T-helper 2 cell treated with Interferon-gamma antibody and Interleukin-4, amounts not matched to agents 5 μg/mL and 100 μg/mL, for 36 hours (primary cell): ENCODE data around the gene CDH11.

Experiments used
- DNase-seq: peaks from one replicate; pipeline ENCODE4 v3.0.0; 2021; ENCODE audit warnings: low spot score
- H3K27ac Mint-ChIP-seq: one replicate; pipeline ENCODE4 v1.8.0; 2021; ENCODE audit warnings: mild to moderate bottlenecking, mixed read lengths
- H3K27me3 Mint-ChIP-seq: one replicate; pipeline ENCODE4 v1.8.0; 2021; ENCODE audit warnings: low read depth, mixed read lengths
- H3K36me3 Mint-ChIP-seq: one replicate; pipeline ENCODE4 v1.8.0; 2021; ENCODE audit warnings: low read depth, mixed read lengths
- H3K4me1 Mint-ChIP-seq: one replicate; pipeline ENCODE4 v1.8.0; 2021; ENCODE audit warnings: low read depth, mixed read lengths
- H3K4me3 Mint-ChIP-seq: one replicate; pipeline ENCODE4 v1.8.0; 2022; ENCODE audit warnings: mild to moderate bottlenecking, moderate library complexity, mixed read lengths
- H3K9me3 Mint-ChIP-seq: one replicate; pipeline ENCODE4 v1.8.0; 2021; ENCODE audit warnings: mixed read lengths

Gene CDH11

GRCh38 chr16:65102326-65102725, 19.5 kb downstream of the CDH11 start:
- Mint-ChIP-seq H3K9me3 (peaks cover 4% of the 10 kb centered on the region), H3K27me3 (no peaks in the 10 kb centered on the region), H3K4me3 (no peak overlapping the region), H3K4me1 (no peaks in the 10 kb centered on the region), H3K36me3 (no peaks in the 10 kb centered on the region), H3K27ac (no peak overlapping the region)
- no peak for DNase-seq

- H3K36me3 Mint-ChIP-seq: no peaks in the 10 kb centered on the region
- no peak for DNase-seq
- no peak overlapping the region for H3K27ac Mint-ChIP-seq
- no peaks in the 10 kb centered on the region for H3K4me1 Mint-ChIP-seq
- no peaks in the 10 kb centered on the region for H3K27me3 Mint-ChIP-seq
- H3K9me3 Mint-ChIP-seq: peaks cover 4% of the 10 kb centered on the region
- H3K4me3 Mint-ChIP-seq: no peak overlapping the region
Measured at GRCh38 chr16:65101009-65101408, 20.9 kb downstream of the CDH11 start.

- Mint-ChIP-seq H3K4me3 (no peak overlapping the region), H3K9me3 (peaks cover 4% of the 10 kb centered on the region), H3K27me3 (no peaks in the 10 kb centered on the region), H3K27ac (no peak overlapping the region), H3K4me1 (no peaks in the 10 kb centered on the region), H3K36me3 (no peaks in the 10 kb centered on the region)
- DNase-seq: no peak
Measured at GRCh38 chr16:65099607-65100006, 22.3 kb downstream of the CDH11 start.

- DNase-seq: no peak
- peaks cover 4% of the 10 kb centered on the region for H3K9me3 Mint-ChIP-seq
- H3K36me3 Mint-ChIP-seq: no peaks in the 10 kb centered on the region
- H3K4me1 Mint-ChIP-seq: no peaks in the 10 kb centered on the region
- no peak overlapping the region for H3K4me3 Mint-ChIP-seq
- no peaks in the 10 kb centered on the region for H3K27me3 Mint-ChIP-seq
- H3K27ac Mint-ChIP-seq: no peak overlapping the region
Measured at GRCh38 chr16:65098916-65099315, 22.9 kb downstream of the CDH11 start.

- no peak overlapping the region for H3K27ac Mint-ChIP-seq
- no peak for DNase-seq
- H3K9me3 Mint-ChIP-seq: peaks cover 4% of the 10 kb centered on the region
- no peaks in the 10 kb centered on the region for H3K36me3 Mint-ChIP-seq
- H3K4me1 Mint-ChIP-seq: no peaks in the 10 kb centered on the region
- H3K4me3 Mint-ChIP-seq: no peak overlapping the region
- no peaks in the 10 kb centered on the region for H3K27me3 Mint-ChIP-seq
Measured at GRCh38 chr16:65097296-65097695, 24.6 kb downstream of the CDH11 start.

GRCh38 chr16:65095906-65096305, 26.0 kb downstream of the CDH11 start:
- no peak overlapping the region for H3K27ac Mint-ChIP-seq
- H3K9me3 Mint-ChIP-seq: peaks cover 4% of the 10 kb centered on the region
- DNase-seq: no peak
- no peak overlapping the region for H3K4me3 Mint-ChIP-seq
- no peaks in the 10 kb centered on the region for H3K4me1 Mint-ChIP-seq
- H3K36me3 Mint-ChIP-seq: no peaks in the 10 kb centered on the region
- H3K27me3 Mint-ChIP-seq: no peaks in the 10 kb centered on the region

- Mint-ChIP-seq H3K4me3 (no peak overlapping the region), H3K27me3 (no peaks in the 10 kb centered on the region), H3K27ac (no peak overlapping the region), H3K4me1 (no peaks in the 10 kb centered on the region), H3K9me3 (peaks cover 4% of the 10 kb centered on the region), H3K36me3 (no peaks in the 10 kb centered on the region)
- no peak for DNase-seq
Measured at GRCh38 chr16:65095090-65095728, 26.7 kb downstream of the CDH11 start.

- no peaks in the 10 kb centered on the region for H3K9me3 Mint-ChIP-seq
- H3K4me1 Mint-ChIP-seq: no peaks in the 10 kb centered on the region
- H3K27ac Mint-ChIP-seq: no peak overlapping the region
Measured at GRCh38 chr16:65094009-65094408, 27.9 kb downstream of the CDH11 start.

GRCh38 chr16:65083164-65083857, 38.6 kb downstream of the CDH11 start:
- Mint-ChIP-seq H3K9me3 (no peaks in the 10 kb centered on the region), H3K4me1 (no peaks in the 10 kb centered on the region), H3K27me3 (no peaks in the 10 kb centered on the region), H3K27ac (no peak overlapping the region), H3K36me3 (no peaks in the 10 kb centered on the region), H3K4me3 (no peak overlapping the region)
- no peak for DNase-seq

More at GRCh38 chr16:65094009-65094408, 27.9 kb downstream of the CDH11 start:
- Mint-ChIP-seq H3K36me3 (no peaks in the 10 kb centered on the region), H3K27me3 (no peaks in the 10 kb centered on the region), H3K4me3 (no peak overlapping the region)
- DNase-seq: no peak

- Mint-ChIP-seq H3K9me3 (peaks cover 5% of the 10 kb centered on the region), H3K36me3 (no peaks in the 10 kb centered on the region), H3K27ac (no peak overlapping the region), H3K27me3 (no peaks in the 10 kb centered on the region), H3K4me3 (no peak overlapping the region), H3K4me1 (no peaks in the 10 kb centered on the region)
- no peak for DNase-seq
Measured at GRCh38 chr16:65079549-65079948, 42.3 kb downstream of the CDH11 start.

GRCh38 chr16:65077181-65077580, 44.7 kb downstream of the CDH11 start:
- H3K27ac Mint-ChIP-seq: no peak overlapping the region
- H3K4me3 Mint-ChIP-seq: no peak overlapping the region
- H3K4me1 Mint-ChIP-seq: no peaks in the 10 kb centered on the region
- H3K36me3 Mint-ChIP-seq: no peaks in the 10 kb centered on the region
- H3K27me3 Mint-ChIP-seq: no peaks in the 10 kb centered on the region
- H3K9me3 Mint-ChIP-seq: peaks cover 8% of the 10 kb centered on the region
- DNase-seq: no peak

GRCh38 chr16:65075877-65076276, 46.0 kb downstream of the CDH11 start:
- Mint-ChIP-seq H3K4me3 (no peak overlapping the region), H3K9me3 (peaks cover 13% of the 10 kb centered on the region), H3K27ac (no peak overlapping the region), H3K27me3 (no peaks in the 10 kb centered on the region), H3K36me3 (no peaks in the 10 kb centered on the region), H3K4me1 (no peaks in the 10 kb centered on the region)
- no peak for DNase-seq

GRCh38 chr16:65071433-65072311, 50.2 kb downstream of the CDH11 start:
- no peaks in the 10 kb centered on the region for H3K27me3 Mint-ChIP-seq
- no peaks in the 10 kb centered on the region for H3K4me1 Mint-ChIP-seq
- H3K9me3 Mint-ChIP-seq: peaks cover 25% of the 10 kb centered on the region
- no peak overlapping the region for H3K27ac Mint-ChIP-seq
- DNase-seq: no peak
- H3K36me3 Mint-ChIP-seq: no peaks in the 10 kb centered on the region
- no peak overlapping the region for H3K4me3 Mint-ChIP-seq

- H3K27ac Mint-ChIP-seq: no peak overlapping the region
- no peaks in the 10 kb centered on the region for H3K27me3 Mint-ChIP-seq
- H3K36me3 Mint-ChIP-seq: no peaks in the 10 kb centered on the region
- H3K4me1 Mint-ChIP-seq: no peaks in the 10 kb centered on the region
- no peak for DNase-seq
- H3K9me3 Mint-ChIP-seq: peaks cover 25% of the 10 kb centered on the region
- H3K4me3 Mint-ChIP-seq: no peak overlapping the region
Measured at GRCh38 chr16:65070831-65071432, 50.9 kb downstream of the CDH11 start.
